Fibroblast of gingiva (primary cell): ENCODE measurements around the gene CST7.
"Not testable (repeated sequence)": the region's sequence is repeated elsewhere in the genome, so short reads cannot be mapped to it uniquely, and the experiment has no call there.

ENCODE experiments used
- DNase-seq: peaks from one replicate; pipeline ENCODE4 v3.0.0-alpha.2; 2011; ENCODE audit warnings: low read depth

The CST7 gene

GRCh38 chr20:24986436-24987015 is 37.5 kb downstream of the CST7 start:
- DNase-seq, result no peak

- no peak for DNase-seq
These were observed 38.2 kb downstream of the CST7 start for GRCh38 chr20:24987244-24987643.

- no peak for DNase-seq
These were observed 39.1 kb downstream of the CST7 start for GRCh38 chr20:24987873-24988835.

GRCh38 chr20:24989162-24989561 is 40.1 kb downstream of the CST7 start:
- DNase-seq, result peak; percentile 72

GRCh38 chr20:24990810-24991252 is 41.8 kb downstream of the CST7 start:
- DNase-seq, result no peak

- DNase-seq, result no peak
These were observed 42.9 kb downstream of the CST7 start for GRCh38 chr20:24991897-24992486.

- DNase-seq, result peak; percentile 90
These were observed 43.6 kb downstream of the CST7 start, which contains the start of gene APMAP for GRCh38 chr20:24992487-24993205. Gene APMAP (minus strand): TSS chr20:24992751. CDS start chr20:24992688, 63 bp downstream.

- peak; percentile 36 for DNase-seq
These were observed 44.5 kb downstream of the CST7 start for GRCh38 chr20:24993337-24994185.

- DNase-seq, result no peak
These were observed 45.1 kb downstream of the CST7 start for GRCh38 chr20:24994186-24994465.

GRCh38 chr20:24994470-24995368 is 45.6 kb downstream of the CST7 start:
- DNase-seq, result peak; percentile 60

GRCh38 chr20:24995741-24996448 is 46.8 kb downstream of the CST7 start:
- DNase-seq, result no peak

GRCh38 chr20:24996449-24997377 is 47.6 kb downstream of the CST7 start:
- no peak for DNase-seq

GRCh38 chr20:24998121-24998520 is 49.1 kb downstream of the CST7 start:
- no peak for DNase-seq

GRCh38 chr20:24998631-24999445 is 49.8 kb downstream of the CST7 start:
- peak; percentile 21 for DNase-seq

- no peak for DNase-seq
These were observed 50.5 kb downstream of the CST7 start for GRCh38 chr20:24999568-24999967.

GRCh38 chr20:25000268-25000801 is 51.3 kb downstream of the CST7 start:
- DNase-seq, result peak; percentile 94

- DNase-seq, result not testable (repeated sequence)
These were observed 52.3 kb downstream of the CST7 start for GRCh38 chr20:25001323-25001722.
